Natural killer cell (primary cell): ENCODE data around the gene ECHDC1. TPM values are rescaled to one million over a fixed set of nuclear protein-coding genes. Genes with fewer than 3 reads are reported as not detected.

Experiments
- ATAC-seq, 3 donors: fragments of 150-1000 bp in 2 of 3; fragments of 200-7000 bp in 1 of 3; cut with Tn5 transposase; 1 replicate in 1 of 3; 2 replicates in 2 of 3; pipeline ENCODE4 v1.10.0; 2021; ENCODE audit warnings: mild to moderate bottlenecking in 2 of 3, moderate library complexity in 2 of 3
- DNase-seq, 2 donors: peaks; one replicate each; pipeline versions ENCODE4 v3.0.0 to v3.0.0-alpha.2; 2013 to 2021; ENCODE audit warnings: mixed read lengths in 1 of 2
- H3K27ac ChIP-seq: one replicate; pipeline ENCODE4 v1.5.1; 2013; ENCODE audit warnings: mild to moderate bottlenecking, low read length
- H3K27me3 ChIP-seq: one replicate; pipeline ENCODE4 v1.6.1; 2013; ENCODE audit warnings: low read length; ENCODE audit not compliant: control insufficient read depth, insufficient read depth
- H3K36me3 ChIP-seq: one replicate; pipeline ENCODE4 v1.6.1; 2013; ENCODE audit warnings: low read length; ENCODE audit not compliant: control insufficient read depth, insufficient read depth
- H3K4me1 ChIP-seq: one replicate; pipeline ENCODE4 v1.6.1; 2013; ENCODE audit warnings: low read length; ENCODE audit not compliant: control insufficient read depth, insufficient read depth
- H3K4me3 ChIP-seq: one replicate; pipeline ENCODE4 v1.5.1; 2013; ENCODE audit warnings: low read length
- H3K9me3 ChIP-seq: one replicate; pipeline ENCODE4 v1.6.1; 2013; ENCODE audit warnings: low read length; ENCODE audit not compliant: control insufficient read depth, insufficient read depth
- H3K27ac Mint-ChIP-seq, 2 donors: one replicate each; pipeline ENCODE4 v1.8.0; 2022; ENCODE audit warnings: mild to moderate bottlenecking in 2 of 2, mixed read lengths in 2 of 2, moderate library complexity in 1 of 2
- H3K27me3 Mint-ChIP-seq, 2 donors: one replicate each; pipeline ENCODE4 v1.8.0; 2022; ENCODE audit warnings: low read depth in 2 of 2, mixed read lengths in 2 of 2
- H3K36me3 Mint-ChIP-seq: one replicate; pipeline ENCODE4 v1.8.0; 2022; ENCODE audit warnings: mixed read lengths
- H3K4me1 Mint-ChIP-seq, 2 donors: one replicate each; pipeline ENCODE4 v1.8.0; 2022; ENCODE audit warnings: mixed read lengths in 2 of 2
- H3K4me3 Mint-ChIP-seq: one replicate; pipeline ENCODE4 v1.8.0; 2022; ENCODE audit warnings: mild to moderate bottlenecking, moderate library complexity, mixed read lengths
- H3K9me3 Mint-ChIP-seq, 2 donors: one replicate each; pipeline ENCODE4 v1.8.0; 2022; ENCODE audit warnings: mixed read lengths in 2 of 2
- WGBS: methylation state at CpG from one replicate; pipeline ENCODE4 v1.1.7; 2013; ENCODE audit warnings: missing lambda C conversion rate; ENCODE audit not compliant: insufficient coverage; 5-methylcytosine and 5-hydroxymethylcytosine counted together
- intact Hi-C: fragments of 100-400 bp; cut with micrococcal nuclease; formaldehyde crosslinking; loops from one replicate; pipeline ENCODE4 v1.14.2; 2022
- total RNA-seq, 4 donors: library from RNA; stranded (reverse); fragments of 120-200 nt in 1 of 4; gene quantifications; one replicate each; pipeline versions ENCODE4 v1.2.3 to v1.2.4, GENCODE V29; 2013 to 2022
- TF ChIP-seq, protein P1 (sequence below): fragments of 200-600 bp; IDR thresholded peaks from one replicate; pipeline ENCODE4 v1.8.0; 2022; ENCODE audit warnings: antibody characterized with exemption

The ECHDC1 gene
- total RNA-seq, 3 donors from 2014 or later (not counting 1 experiment from before 2014, with no cell fraction given), result 18.7 to 35.1 (median 21.4) TPM

DNA sequence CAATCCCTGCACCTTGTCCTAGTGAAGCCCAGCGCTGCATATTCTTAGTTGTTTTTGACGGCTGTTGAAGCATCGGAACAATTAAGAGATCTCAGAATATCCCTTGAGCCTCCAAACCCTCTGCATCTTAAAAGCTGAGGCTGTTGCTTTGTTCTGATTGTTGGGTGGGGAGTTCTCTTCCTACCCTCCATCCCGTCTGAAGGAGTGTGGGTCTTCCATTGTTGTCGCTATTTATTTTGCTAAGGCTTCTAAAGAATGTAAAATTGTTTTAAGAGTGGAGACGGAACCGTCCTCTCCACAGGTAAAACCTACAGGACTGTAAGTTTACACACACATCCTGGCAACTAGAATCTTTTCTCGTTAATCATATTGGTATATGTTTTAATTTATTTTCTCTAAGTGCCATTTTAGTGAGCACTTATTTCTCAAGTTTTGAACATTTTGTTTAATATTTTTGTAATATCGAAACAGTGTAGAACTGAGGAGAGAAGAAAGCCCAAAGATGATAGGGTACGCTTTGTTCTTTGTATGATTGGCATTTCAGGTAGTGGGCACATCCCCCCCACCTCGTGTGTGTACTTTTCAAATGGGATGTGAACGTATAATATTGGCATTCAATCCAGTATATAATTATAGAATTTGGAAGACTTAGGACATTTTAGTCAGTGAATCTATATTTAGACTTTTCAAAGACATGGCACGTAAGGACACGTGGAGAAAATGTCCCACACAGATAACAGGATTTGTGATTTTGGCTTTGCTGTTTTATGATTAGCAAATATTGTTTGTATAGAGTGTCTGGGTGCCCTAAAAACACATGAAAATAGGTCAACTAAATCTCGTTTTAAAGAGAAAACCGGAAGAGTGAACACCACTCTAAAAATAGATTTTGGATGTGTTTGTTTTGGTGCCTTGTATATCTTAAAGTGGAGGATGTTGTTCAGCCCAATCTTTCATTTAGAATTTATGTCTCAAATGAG is 75.5 kb downstream of the ECHDC1 start:
- peak in 1 of 2 donors; percentile 25 for DNase-seq
- 4% methylated on average over 9 of the region's 16 CpGs for WGBS

DNA sequence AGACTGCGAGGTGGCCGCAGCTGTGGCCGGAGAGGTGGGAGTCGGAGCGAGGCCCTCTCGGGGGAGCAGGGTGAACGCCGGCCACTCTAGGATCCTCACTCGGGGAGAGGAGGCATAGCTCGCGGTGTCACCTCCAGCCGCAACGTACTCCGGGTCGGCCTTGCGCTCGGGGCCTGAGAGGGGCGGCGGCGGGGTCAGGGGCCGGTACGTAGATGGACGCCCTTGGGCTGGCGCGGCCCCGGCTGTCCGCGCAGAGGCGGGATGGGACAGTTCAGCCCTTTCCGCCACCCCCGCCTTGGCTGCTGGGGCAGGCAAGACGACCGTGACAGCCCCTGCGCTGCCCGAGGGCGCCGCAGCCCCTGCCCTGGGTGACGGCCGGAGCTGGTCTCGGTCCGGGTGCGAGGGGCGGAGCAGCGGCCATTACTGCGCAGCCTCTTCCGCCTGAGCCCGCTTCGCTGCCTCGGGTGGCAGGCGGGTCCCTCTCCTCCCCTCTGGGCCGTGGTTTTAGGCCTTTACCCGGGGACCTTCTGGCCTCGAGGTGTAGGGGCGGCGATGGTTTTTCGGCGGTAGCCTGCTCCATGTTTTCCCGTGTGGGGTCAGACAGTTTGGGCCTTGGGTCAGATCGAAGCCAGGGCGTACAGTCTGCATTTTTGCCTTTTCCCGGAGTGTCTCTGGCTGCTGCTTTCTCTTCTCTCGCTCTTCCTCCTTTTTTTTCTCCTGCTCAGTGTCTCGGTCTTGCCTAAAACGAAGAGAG is 76.3 kb downstream of the ECHDC1 start:
- DNase-seq, result peak; percentile 59 to 66
- ATAC-seq, result peak; percentile 62 to 78 (median 66)
- Mint-ChIP-seq H3K36me3 (peaks cover 6% of the 10 kb centered on the region), H3K27me3 (peaks cover 0 to 4% of the 10 kb centered on the region in 2 donors), H3K4me3 (peak overlapping the region; percentile 99), H3K27ac (peak overlapping the region; percentile 96), H3K9me3 (no peaks in the 10 kb centered on the region), H3K4me1 (peaks cover 36 to 46% of the 10 kb centered on the region in 2 donors)
- under 1% methylated on average over 64 of the region's 64 CpGs for WGBS
- no peaks in the 10 kb centered on the region for H3K27me3 ChIP-seq
- no peaks in the 10 kb centered on the region for H3K36me3 ChIP-seq
- intact Hi-C loops, result loop anchor here (1.0 to 10.0 kb wide), 3 partner anchors 76 to 1482 kb away; partner anchors contain the start of gene ECHDC1
- no peaks in the 10 kb centered on the region for H3K4me1 ChIP-seq
- peak overlapping the region; percentile 98 for H3K27ac ChIP-seq
- no peaks in the 10 kb centered on the region for H3K9me3 ChIP-seq
- TF ChIP-seq, protein P1, sequence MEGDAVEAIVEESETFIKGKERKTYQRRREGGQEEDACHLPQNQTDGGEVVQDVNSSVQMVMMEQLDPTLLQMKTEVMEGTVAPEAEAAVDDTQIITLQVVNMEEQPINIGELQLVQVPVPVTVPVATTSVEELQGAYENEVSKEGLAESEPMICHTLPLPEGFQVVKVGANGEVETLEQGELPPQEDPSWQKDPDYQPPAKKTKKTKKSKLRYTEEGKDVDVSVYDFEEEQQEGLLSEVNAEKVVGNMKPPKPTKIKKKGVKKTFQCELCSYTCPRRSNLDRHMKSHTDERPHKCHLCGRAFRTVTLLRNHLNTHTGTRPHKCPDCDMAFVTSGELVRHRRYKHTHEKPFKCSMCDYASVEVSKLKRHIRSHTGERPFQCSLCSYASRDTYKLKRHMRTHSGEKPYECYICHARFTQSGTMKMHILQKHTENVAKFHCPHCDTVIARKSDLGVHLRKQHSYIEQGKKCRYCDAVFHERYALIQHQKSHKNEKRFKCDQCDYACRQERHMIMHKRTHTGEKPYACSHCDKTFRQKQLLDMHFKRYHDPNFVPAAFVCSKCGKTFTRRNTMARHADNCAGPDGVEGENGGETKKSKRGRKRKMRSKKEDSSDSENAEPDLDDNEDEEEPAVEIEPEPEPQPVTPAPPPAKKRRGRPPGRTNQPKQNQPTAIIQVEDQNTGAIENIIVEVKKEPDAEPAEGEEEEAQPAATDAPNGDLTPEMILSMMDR, result no peak
- peak overlapping the region; percentile 95 for H3K4me3 ChIP-seq

More for the DNA sequence above, 75.5 kb downstream of the ECHDC1 start:
- H3K4me3 Mint-ChIP-seq, result peak overlapping the region; percentile 99
- H3K9me3 Mint-ChIP-seq, result no peaks in the 10 kb centered on the region
- H3K27me3 Mint-ChIP-seq, result peaks cover 0 to 4% of the 10 kb centered on the region in 2 donors
- intact Hi-C loops, result loop anchor here (5.0 to 10.0 kb wide), 2 partner anchors 1271 to 1483 kb away; no protein-coding TSS in a partner anchor
- H3K36me3 Mint-ChIP-seq, result peaks cover 6% of the 10 kb centered on the region
- Histone ChIP-seq H3K36me3 (no peaks in the 10 kb centered on the region), H3K27me3 (no peaks in the 10 kb centered on the region), H3K4me1 (no peaks in the 10 kb centered on the region), H3K4me3 (peak overlapping the region; percentile 95), H3K27ac (peak overlapping the region; percentile 98), H3K9me3 (no peaks in the 10 kb centered on the region)
- H3K27ac Mint-ChIP-seq, result peak overlapping the region; percentile 96
- ATAC-seq, result peak in 1 of 3 donors; percentile 4
- peaks cover 40 to 50% of the 10 kb centered on the region in 2 donors for H3K4me1 Mint-ChIP-seq
- TF ChIP-seq, protein P1, result no peak

GRCh38 chr6:127266178-127266891 is 77.1 kb downstream of the ECHDC1 start, which contains the start of gene RNF146:
Gene RNF146, plus strand, starts transcription at chr6:127266864. Its CDS starts 13,475 bp downstream, at chr6:127280339.
- Histone ChIP-seq H3K27ac (peak within 1 kb of the TSS; percentile 98), H3K36me3 (no peaks in the 10 kb centered on the region), H3K4me1 (no peaks in the 10 kb centered on the region), H3K27me3 (no peaks in the 10 kb centered on the region), H3K9me3 (no peaks in the 10 kb centered on the region), H3K4me3 (peak within 1 kb of the TSS; percentile 95)
- Mint-ChIP-seq H3K9me3 (no peaks in the 10 kb centered on the region), H3K27me3 (peaks cover 0 to 4% of the 10 kb centered on the region in 2 donors), H3K27ac (peak within 1 kb of the TSS; percentile 96), H3K4me1 (peaks cover 34 to 42% of the 10 kb centered on the region in 2 donors), H3K36me3 (peaks cover 6% of the 10 kb centered on the region), H3K4me3 (peak within 1 kb of the TSS; percentile 99)
- ATAC-seq (peak; percentile 75 to 88 (median 83)), DNase-seq (peak; percentile 78 to 85)
- intact Hi-C loops, result loop anchor here (1.0 to 10.0 kb wide), 3 partner anchors 77 to 1482 kb away; partner anchors contain the start of gene ECHDC1
- WGBS, result 0% methylated on average over 39 of the region's 40 CpGs
- TF ChIP-seq, protein P1, result peak; percentile 69
